Measurements from ENCODE around the gene MSANTD4. TPM values are rescaled to one million over a fixed set of nuclear protein-coding genes. Genes with fewer than 3 reads are reported as not detected.

MSANTD4 gene
- total and polyA plus RNA-seq, 2 donors = 7.9 to 15.8 TPM

- WGBS = 99% methylated on average over 2 of the region's 2 CpGs
- no peaks in the 10 kb centered on the region for H3K27me3 ChIP-seq (ENCODE audit: control insufficient read depth in 2 of 2, insufficient read depth in 1 of 2, low read length in 1 of 2)
- H3K36me3 ChIP-seq (ENCODE audit: control insufficient read depth in 2 of 2, insufficient read depth in 2 of 2, low read length in 1 of 2) = no peaks in the 10 kb centered on the region
- no peak overlapping the region for H3K27ac ChIP-seq (ENCODE audit: low read depth in 1 of 2, low read length in 1 of 2)
- no peaks in the 10 kb centered on the region for H3K4me1 ChIP-seq (ENCODE audit: control insufficient read depth in 2 of 2, insufficient read depth in 2 of 2, low read length in 2 of 2)
- no peaks in the 10 kb centered on the region for H3K9me3 ChIP-seq (ENCODE audit: control insufficient read depth in 2 of 2, insufficient read depth in 1 of 2, low read length in 1 of 2)
- no peak for DNase-seq (ENCODE audit: low read depth in 6 of 9, low spot score in 9 of 9)
- H3K4me3 ChIP-seq (ENCODE audit: low read length in 2 of 2) = no peak overlapping the region
Measured at GRCh38 chr11:105989124-105989523, 32.9 kb downstream of the MSANTD4 start.

- WGBS = 98% methylated on average over 3 of the region's 3 CpGs
- Histone ChIP-seq H3K4me3 (ENCODE audit: low read length in 2 of 2) (no peak overlapping the region), H3K9me3 (ENCODE audit: control insufficient read depth in 2 of 2, insufficient read depth in 1 of 2, low read length in 1 of 2) (no peaks in the 10 kb centered on the region), H3K27ac (ENCODE audit: low read depth in 1 of 2, low read length in 1 of 2) (no peak overlapping the region), H3K4me1 (ENCODE audit: control insufficient read depth in 2 of 2, insufficient read depth in 2 of 2, low read length in 2 of 2) (no peaks in the 10 kb centered on the region), H3K27me3 (ENCODE audit: control insufficient read depth in 2 of 2, insufficient read depth in 1 of 2, low read length in 1 of 2) (no peaks in the 10 kb centered on the region), H3K36me3 (ENCODE audit: control insufficient read depth in 2 of 2, insufficient read depth in 2 of 2, low read length in 1 of 2) (no peaks in the 10 kb centered on the region)
- no peak for DNase-seq (ENCODE audit: low read depth in 6 of 9, low spot score in 9 of 9)
Measured at GRCh38 chr11:105988197-105988596, 33.8 kb downstream of the MSANTD4 start.

GRCh38 chr11:105986554-105986953, 35.5 kb downstream of the MSANTD4 start:
- Histone ChIP-seq H3K27me3 (ENCODE audit: control insufficient read depth in 2 of 2, insufficient read depth in 1 of 2, low read length in 1 of 2) (no peaks in the 10 kb centered on the region), H3K4me1 (ENCODE audit: control insufficient read depth in 2 of 2, insufficient read depth in 2 of 2, low read length in 2 of 2) (no peaks in the 10 kb centered on the region), H3K4me3 (ENCODE audit: low read length in 2 of 2) (no peak overlapping the region), H3K9me3 (ENCODE audit: control insufficient read depth in 2 of 2, insufficient read depth in 1 of 2, low read length in 1 of 2) (no peaks in the 10 kb centered on the region), H3K36me3 (ENCODE audit: control insufficient read depth in 2 of 2, insufficient read depth in 2 of 2, low read length in 1 of 2) (no peaks in the 10 kb centered on the region), H3K27ac (ENCODE audit: low read depth in 1 of 2, low read length in 1 of 2) (no peak overlapping the region)
- no peak for DNase-seq (ENCODE audit: low read depth in 6 of 9, low spot score in 9 of 9)
- WGBS = 91% methylated on average over 2 of the region's 2 CpGs

- DNase-seq (ENCODE audit: low read depth in 6 of 9, low spot score in 9 of 9) = no peak
- WGBS = 95% methylated on average over 10 of the region's 10 CpGs
- no peaks in the 10 kb centered on the region for H3K36me3 ChIP-seq (ENCODE audit: control insufficient read depth in 2 of 2, insufficient read depth in 2 of 2, low read length in 1 of 2)
- H3K4me1 ChIP-seq (ENCODE audit: control insufficient read depth in 2 of 2, insufficient read depth in 2 of 2, low read length in 2 of 2) = no peaks in the 10 kb centered on the region
- no peak overlapping the region for H3K4me3 ChIP-seq (ENCODE audit: low read length in 2 of 2)
- H3K27me3 ChIP-seq (ENCODE audit: control insufficient read depth in 2 of 2, insufficient read depth in 1 of 2, low read length in 1 of 2) = no peaks in the 10 kb centered on the region
- no peaks in the 10 kb centered on the region for H3K9me3 ChIP-seq (ENCODE audit: control insufficient read depth in 2 of 2, insufficient read depth in 1 of 2, low read length in 1 of 2)
- no peak overlapping the region for H3K27ac ChIP-seq (ENCODE audit: low read depth in 1 of 2, low read length in 1 of 2)
Measured at GRCh38 chr11:105979997-105980703, 41.9 kb downstream of the MSANTD4 start.

GRCh38 chr11:105975128-105975527, 46.9 kb downstream of the MSANTD4 start:
- H3K4me1 ChIP-seq (ENCODE audit: control insufficient read depth in 2 of 2, insufficient read depth in 2 of 2, low read length in 2 of 2) = no peaks in the 10 kb centered on the region
- 92% methylated on average over 1 of the region's 1 CpG for WGBS
- no peak for DNase-seq (ENCODE audit: low read depth in 6 of 9, low spot score in 9 of 9)
- no peak overlapping the region for H3K27ac ChIP-seq (ENCODE audit: low read depth in 1 of 2, low read length in 1 of 2)
- H3K36me3 ChIP-seq (ENCODE audit: control insufficient read depth in 2 of 2, insufficient read depth in 2 of 2, low read length in 1 of 2) = no peaks in the 10 kb centered on the region
- no peak overlapping the region for H3K4me3 ChIP-seq (ENCODE audit: low read length in 2 of 2)
- H3K27me3 ChIP-seq (ENCODE audit: control insufficient read depth in 2 of 2, insufficient read depth in 1 of 2, low read length in 1 of 2) = no peaks in the 10 kb centered on the region
- no peaks in the 10 kb centered on the region for H3K9me3 ChIP-seq (ENCODE audit: control insufficient read depth in 2 of 2, insufficient read depth in 1 of 2, low read length in 1 of 2)

- Histone ChIP-seq H3K27me3 (ENCODE audit: control insufficient read depth in 2 of 2, insufficient read depth in 1 of 2, low read length in 1 of 2) (no peaks in the 10 kb centered on the region), H3K4me1 (ENCODE audit: control insufficient read depth in 2 of 2, insufficient read depth in 2 of 2, low read length in 2 of 2) (no peaks in the 10 kb centered on the region), H3K4me3 (ENCODE audit: low read length in 2 of 2) (no peak overlapping the region), H3K9me3 (ENCODE audit: control insufficient read depth in 2 of 2, insufficient read depth in 1 of 2, low read length in 1 of 2) (no peaks in the 10 kb centered on the region), H3K27ac (ENCODE audit: low read depth in 1 of 2, low read length in 1 of 2) (no peak overlapping the region), H3K36me3 (ENCODE audit: control insufficient read depth in 2 of 2, insufficient read depth in 2 of 2, low read length in 1 of 2) (no peaks in the 10 kb centered on the region)
- WGBS = 86% methylated on average over 1 of the region's 1 CpG
- DNase-seq (ENCODE audit: low read depth in 6 of 9, low spot score in 9 of 9) = no peak
Measured at GRCh38 chr11:105969756-105970155, 52.3 kb downstream of the MSANTD4 start.

- DNase-seq (ENCODE audit: low read depth in 6 of 9, low spot score in 9 of 9) = no peak
- no peaks in the 10 kb centered on the region for H3K4me1 ChIP-seq (ENCODE audit: control insufficient read depth in 2 of 2, insufficient read depth in 2 of 2, low read length in 2 of 2)
- H3K36me3 ChIP-seq (ENCODE audit: control insufficient read depth in 2 of 2, insufficient read depth in 2 of 2, low read length in 1 of 2) = no peaks in the 10 kb centered on the region
- H3K4me3 ChIP-seq (ENCODE audit: low read length in 2 of 2) = no peak overlapping the region
- H3K27ac ChIP-seq (ENCODE audit: low read depth in 1 of 2, low read length in 1 of 2) = no peak overlapping the region
- H3K9me3 ChIP-seq (ENCODE audit: control insufficient read depth in 2 of 2, insufficient read depth in 1 of 2, low read length in 1 of 2) = no peaks in the 10 kb centered on the region
- 90% methylated on average over 3 of the region's 3 CpGs for WGBS
- H3K27me3 ChIP-seq (ENCODE audit: control insufficient read depth in 2 of 2, insufficient read depth in 1 of 2, low read length in 1 of 2) = no peaks in the 10 kb centered on the region
Measured at GRCh38 chr11:105968021-105968697, 53.9 kb downstream of the MSANTD4 start.

- DNase-seq (ENCODE audit: low read depth in 6 of 9, low spot score in 9 of 9) = no peak
- H3K4me1 ChIP-seq (ENCODE audit: control insufficient read depth in 2 of 2, insufficient read depth in 2 of 2, low read length in 2 of 2) = no peaks in the 10 kb centered on the region
- H3K36me3 ChIP-seq (ENCODE audit: control insufficient read depth in 2 of 2, insufficient read depth in 2 of 2, low read length in 1 of 2) = no peaks in the 10 kb centered on the region
- H3K27me3 ChIP-seq (ENCODE audit: control insufficient read depth in 2 of 2, insufficient read depth in 1 of 2, low read length in 1 of 2) = no peaks in the 10 kb centered on the region
- no peak overlapping the region for H3K27ac ChIP-seq (ENCODE audit: low read depth in 1 of 2, low read length in 1 of 2)
- peaks cover 3 to 13% of the 10 kb centered on the region in 2 donors for H3K9me3 ChIP-seq (ENCODE audit: control insufficient read depth in 2 of 2, insufficient read depth in 1 of 2, low read length in 1 of 2)
- 91% methylated on average over 22 of the region's 22 CpGs for WGBS
- no peak overlapping the region for H3K4me3 ChIP-seq (ENCODE audit: low read length in 2 of 2)
Measured at GRCh38 chr11:105960252-105961245, 61.5 kb downstream of the MSANTD4 start.

Measured in thymus (tissue), 11 donors.